Memory B cell (primary cell): ENCODE results near the gene HIBADH.
A peak's percentile ranks its signal among the peaks of the same experiment; 100 is the strongest.
"Not testable (repeated sequence)": the region's sequence is repeated elsewhere in the genome, so short reads cannot be mapped to it uniquely, and the experiment has no call there.

Experiments used
- ATAC-seq: fragments of 150-1000 bp; cut with Tn5 transposase; 2 replicates; pipeline ENCODE4 v1.10.0; 2021; ENCODE audit warnings: low read depth, mild to moderate bottlenecking, moderate library complexity
- DNase-seq, 2 donors: peaks; one replicate each; pipeline ENCODE4 v3.0.0; 2022; ENCODE audit warnings: low spot score in 2 of 2
- H3K27ac Mint-ChIP-seq: one replicate; pipeline ENCODE4 v1.8.0; 2022; ENCODE audit warnings: mild to moderate bottlenecking, moderate library complexity, mixed read lengths
- H3K27me3 Mint-ChIP-seq: one replicate; pipeline ENCODE4 v1.8.0; 2022; ENCODE audit warnings: mixed read lengths
- H3K36me3 Mint-ChIP-seq: one replicate; pipeline ENCODE4 v1.8.0; 2022; ENCODE audit warnings: mild to moderate bottlenecking, mixed read lengths
- H3K4me1 Mint-ChIP-seq: one replicate; pipeline ENCODE4 v1.8.0; 2022; ENCODE audit warnings: mixed read lengths
- H3K4me3 Mint-ChIP-seq: one replicate; pipeline ENCODE4 v1.8.0; 2022; ENCODE audit warnings: mild to moderate bottlenecking, moderate library complexity, mixed read lengths
- H3K9me3 Mint-ChIP-seq: one replicate; pipeline ENCODE4 v1.8.0; 2022; ENCODE audit warnings: mixed read lengths

Gene HIBADH

DNA sequence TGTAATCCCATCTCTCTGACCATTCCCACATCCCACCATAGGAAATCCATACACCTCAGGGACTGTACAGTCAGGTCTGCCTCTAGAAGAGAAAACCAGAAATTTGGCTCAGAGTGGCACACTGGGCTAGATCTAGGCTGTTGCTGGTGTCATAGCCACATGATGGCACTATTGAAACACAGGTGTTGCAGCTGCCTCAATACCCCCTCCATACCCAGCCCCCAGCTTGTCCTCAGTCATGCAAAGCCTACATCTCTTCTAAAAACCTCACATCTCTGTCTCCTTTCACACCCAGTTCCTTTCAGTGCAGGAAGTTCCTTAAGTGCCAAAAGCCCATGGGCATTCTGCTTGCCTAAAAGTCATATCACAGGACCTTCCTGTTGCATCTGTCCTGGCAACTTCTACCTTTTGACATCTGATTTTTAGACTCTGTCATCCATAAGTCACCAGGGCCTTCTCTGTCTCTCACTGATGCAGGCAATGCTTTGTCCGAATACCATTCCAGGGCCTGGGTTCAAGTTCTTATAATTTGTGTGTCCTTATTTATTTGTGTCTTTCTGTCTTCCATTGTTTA, 27.0 kb upstream of the HIBADH start:
- DNase-seq, result no peak
- peaks cover 3% of the 10 kb centered on the region for H3K36me3 Mint-ChIP-seq
- H3K27me3 Mint-ChIP-seq, result no peaks in the 10 kb centered on the region
- peak overlapping the region; percentile 15 for H3K27ac Mint-ChIP-seq
- peak; percentile 73 for ATAC-seq
- peaks cover 10% of the 10 kb centered on the region for H3K4me1 Mint-ChIP-seq
- no peaks in the 10 kb centered on the region for H3K9me3 Mint-ChIP-seq
- no peak overlapping the region for H3K4me3 Mint-ChIP-seq

DNA sequence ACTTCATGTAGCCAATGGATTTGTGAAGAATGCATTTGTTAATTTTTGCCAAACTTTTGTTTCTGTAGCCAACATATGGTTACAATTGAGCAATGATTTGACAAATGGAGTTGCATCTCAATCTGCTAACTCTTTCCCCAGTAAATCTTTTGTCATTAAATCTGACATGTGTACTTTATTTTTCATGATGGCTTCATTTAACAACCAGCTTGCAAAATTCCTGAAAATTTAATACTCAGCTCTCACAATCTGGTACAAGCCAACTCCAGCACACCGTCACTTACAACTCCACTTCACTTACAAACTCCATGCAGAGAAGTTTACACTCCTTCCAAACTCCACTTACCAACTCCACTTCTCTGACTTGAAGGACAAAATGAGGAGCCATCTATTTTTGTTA, 26.5 kb upstream of the HIBADH start:
- ATAC-seq (no peak), DNase-seq (no peak)
- Mint-ChIP-seq H3K4me3 (no peak overlapping the region), H3K27ac (peak overlapping the region; percentile 15), H3K4me1 (peaks cover 10% of the 10 kb centered on the region), H3K9me3 (no peaks in the 10 kb centered on the region), H3K27me3 (peaks cover 2% of the 10 kb centered on the region), H3K36me3 (peaks cover 3% of the 10 kb centered on the region)

DNA sequence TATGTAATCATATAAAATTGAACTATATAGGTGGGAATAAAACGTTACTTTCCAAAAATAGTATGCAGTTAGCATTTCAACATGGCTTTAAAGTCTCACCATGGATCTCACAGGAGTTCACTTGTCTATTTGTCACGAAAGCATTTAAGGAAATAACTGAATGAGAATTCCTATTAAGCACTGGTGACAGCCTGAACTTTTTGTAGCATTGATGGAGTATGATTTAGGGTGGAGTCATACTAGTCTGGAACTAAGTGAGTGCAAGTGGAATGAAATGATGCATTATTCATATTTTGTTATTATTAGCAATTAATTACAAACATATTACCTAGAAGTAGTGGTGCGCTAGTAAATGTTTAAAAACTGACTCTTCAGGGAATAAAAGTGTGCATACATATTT, 26.0 kb upstream of the HIBADH start:
- Mint-ChIP-seq H3K27me3 (peaks cover 2% of the 10 kb centered on the region), H3K4me3 (no peak overlapping the region), H3K36me3 (peaks cover 3% of the 10 kb centered on the region), H3K9me3 (no peaks in the 10 kb centered on the region), H3K4me1 (peaks cover 10% of the 10 kb centered on the region), H3K27ac (no peak overlapping the region)
- no peak for DNase-seq
- ATAC-seq, result no peak

DNA sequence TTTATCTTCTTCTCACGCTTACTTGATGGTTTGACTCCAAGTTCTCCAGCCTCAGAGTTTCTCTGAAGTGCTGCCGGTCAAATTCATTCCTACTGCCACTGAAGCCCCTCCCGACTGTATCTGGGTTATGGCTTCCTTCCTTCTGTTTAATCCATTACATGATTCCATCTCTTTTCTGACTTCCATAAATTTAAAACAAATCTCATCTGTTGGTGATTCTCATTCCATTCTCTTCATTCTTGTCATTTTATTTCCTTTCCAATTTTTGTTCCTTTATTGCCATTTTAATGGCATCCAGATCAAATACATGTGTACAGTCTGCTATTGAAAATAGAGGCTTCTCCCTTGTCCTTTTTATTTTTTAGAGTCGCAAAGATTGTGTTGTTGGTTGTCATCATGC, 25.4 kb upstream of the HIBADH start:
- Mint-ChIP-seq H3K9me3 (no peaks in the 10 kb centered on the region), H3K4me1 (peaks cover 10% of the 10 kb centered on the region), H3K36me3 (peaks cover 3% of the 10 kb centered on the region), H3K27ac (no peak overlapping the region), H3K4me3 (no peak overlapping the region), H3K27me3 (peaks cover 2% of the 10 kb centered on the region)
- DNase-seq, result no peak
- ATAC-seq, result no peak

DNA sequence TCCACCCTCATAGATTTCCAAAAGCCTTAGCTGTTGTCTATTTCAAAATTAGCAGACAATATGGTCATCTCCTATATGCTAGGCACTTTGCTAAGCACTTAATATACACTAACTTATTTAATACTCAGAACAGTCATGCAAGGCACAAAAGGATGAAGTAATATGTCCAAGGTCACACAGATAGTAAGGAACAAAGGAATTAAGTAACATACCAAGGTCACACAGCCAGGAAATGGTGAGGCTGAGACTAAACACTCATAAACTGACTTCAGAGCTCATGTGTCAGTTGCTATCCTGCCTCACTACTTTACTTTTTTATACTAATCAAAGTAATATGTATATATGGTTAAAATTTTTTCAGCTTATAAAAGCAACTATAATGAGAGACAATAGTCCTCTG, 23.6 kb upstream of the HIBADH start:
- Mint-ChIP-seq H3K4me1 (peaks cover 10% of the 10 kb centered on the region), H3K9me3 (no peaks in the 10 kb centered on the region), H3K27me3 (peaks cover 2% of the 10 kb centered on the region), H3K4me3 (no peak overlapping the region), H3K27ac (no peak overlapping the region), H3K36me3 (peaks cover 3% of the 10 kb centered on the region)
- no peak for DNase-seq
- no peak for ATAC-seq

DNA sequence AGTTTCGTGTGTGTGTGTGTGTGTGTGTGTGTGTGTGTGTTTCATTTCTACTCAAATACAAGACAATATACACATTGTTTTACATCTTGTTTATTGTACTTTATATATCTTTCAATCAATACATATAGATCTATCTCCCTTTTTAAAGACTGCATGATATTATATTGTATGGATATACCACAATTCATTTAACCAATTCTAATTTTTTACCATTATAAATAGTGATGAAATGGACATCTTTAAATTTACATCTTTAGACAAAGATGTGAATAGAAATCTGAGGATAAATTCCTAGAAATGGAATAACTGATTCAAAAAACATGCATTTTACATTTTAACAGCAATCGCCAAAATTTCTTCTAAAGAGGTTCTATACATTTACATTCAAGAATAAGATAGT, 23.2 kb upstream of the HIBADH start:
- Mint-ChIP-seq H3K27me3 (peaks cover 2% of the 10 kb centered on the region), H3K4me3 (no peak overlapping the region), H3K27ac (no peak overlapping the region), H3K9me3 (no peaks in the 10 kb centered on the region), H3K4me1 (peaks cover 10% of the 10 kb centered on the region), H3K36me3 (peaks cover 3% of the 10 kb centered on the region)
- DNase-seq (no peak), ATAC-seq (no peak)

DNA sequence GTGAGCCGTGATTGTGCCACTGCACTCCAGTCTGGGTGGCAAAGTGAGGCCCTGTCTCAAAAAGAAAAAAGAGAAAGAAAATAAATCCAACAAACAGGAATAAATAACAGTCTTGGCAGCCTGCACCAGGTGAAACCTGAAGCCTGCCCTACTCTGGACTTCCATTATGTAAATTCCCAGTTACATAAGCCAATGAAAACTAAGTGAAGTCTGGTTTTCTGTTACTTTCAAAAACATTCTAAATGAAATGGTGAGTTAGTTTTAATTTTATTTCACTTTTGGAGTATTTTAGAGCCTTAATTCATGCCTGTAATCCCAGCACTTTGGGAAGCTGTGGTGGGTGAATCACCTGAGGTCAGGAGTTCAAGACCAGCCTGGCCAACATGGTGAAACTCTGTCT, 22.5 kb upstream of the HIBADH start:
- DNase-seq (no peak), ATAC-seq (no peak)
- no peak overlapping the region for H3K27ac Mint-ChIP-seq
- H3K36me3 Mint-ChIP-seq, result peaks cover 3% of the 10 kb centered on the region
- H3K4me3 Mint-ChIP-seq, result no peak overlapping the region
- H3K4me1 Mint-ChIP-seq, result peaks cover 9% of the 10 kb centered on the region
- H3K9me3 Mint-ChIP-seq, result no peaks in the 10 kb centered on the region
- peaks cover 2% of the 10 kb centered on the region for H3K27me3 Mint-ChIP-seq

DNA sequence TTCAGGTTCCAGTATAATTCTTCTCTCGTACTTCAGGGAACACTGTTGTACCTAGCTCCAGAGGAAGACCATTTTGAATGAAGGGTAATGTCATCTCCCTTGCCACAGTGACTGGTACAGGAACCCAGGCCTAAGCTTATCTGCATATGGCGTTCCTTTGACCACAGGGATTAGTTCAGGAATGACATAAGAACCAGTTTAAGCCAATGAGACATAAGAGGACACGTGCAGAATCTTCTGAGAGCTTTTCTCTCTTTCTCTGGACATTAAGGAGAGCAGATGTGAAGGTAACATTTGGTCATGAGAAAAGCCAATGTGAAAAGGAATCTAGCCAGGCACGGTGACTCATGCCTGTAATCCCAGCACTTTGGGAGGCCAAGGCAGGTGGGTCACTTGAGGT, 21.8 kb upstream of the HIBADH start:
- ATAC-seq, result no peak
- peaks cover 2% of the 10 kb centered on the region for H3K4me1 Mint-ChIP-seq
- H3K27ac Mint-ChIP-seq, result no peak overlapping the region
- no peaks in the 10 kb centered on the region for H3K9me3 Mint-ChIP-seq
- peaks cover 3% of the 10 kb centered on the region for H3K36me3 Mint-ChIP-seq
- no peak for DNase-seq
- peaks cover 2% of the 10 kb centered on the region for H3K27me3 Mint-ChIP-seq
- H3K4me3 Mint-ChIP-seq, result no peak overlapping the region

DNA sequence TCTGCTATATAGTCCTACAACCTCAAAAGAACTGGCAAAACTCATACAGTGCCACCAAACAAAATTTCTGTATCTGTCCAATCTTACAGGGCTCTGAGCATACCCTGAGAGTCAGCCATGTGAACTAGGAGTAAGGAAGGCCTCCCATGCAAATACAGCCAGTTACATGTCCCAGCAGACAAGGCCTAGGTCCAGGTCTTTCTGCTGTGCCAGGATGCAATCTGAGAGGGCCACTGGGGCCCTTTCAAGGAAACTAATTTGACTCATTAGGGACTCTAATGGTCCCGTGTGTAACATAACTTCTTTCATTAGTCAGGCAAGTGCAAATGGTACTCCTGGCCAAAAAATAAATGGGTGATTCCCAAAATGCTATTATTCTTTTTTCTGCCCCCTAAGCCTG, 17.9 kb upstream of the HIBADH start:
- Mint-ChIP-seq H3K27ac (no peak overlapping the region), H3K4me3 (no peak overlapping the region), H3K27me3 (peaks cover 2% of the 10 kb centered on the region), H3K9me3 (no peaks in the 10 kb centered on the region), H3K4me1 (no peaks in the 10 kb centered on the region), H3K36me3 (no peaks in the 10 kb centered on the region)
- DNase-seq (no peak), ATAC-seq (no peak)

DNA sequence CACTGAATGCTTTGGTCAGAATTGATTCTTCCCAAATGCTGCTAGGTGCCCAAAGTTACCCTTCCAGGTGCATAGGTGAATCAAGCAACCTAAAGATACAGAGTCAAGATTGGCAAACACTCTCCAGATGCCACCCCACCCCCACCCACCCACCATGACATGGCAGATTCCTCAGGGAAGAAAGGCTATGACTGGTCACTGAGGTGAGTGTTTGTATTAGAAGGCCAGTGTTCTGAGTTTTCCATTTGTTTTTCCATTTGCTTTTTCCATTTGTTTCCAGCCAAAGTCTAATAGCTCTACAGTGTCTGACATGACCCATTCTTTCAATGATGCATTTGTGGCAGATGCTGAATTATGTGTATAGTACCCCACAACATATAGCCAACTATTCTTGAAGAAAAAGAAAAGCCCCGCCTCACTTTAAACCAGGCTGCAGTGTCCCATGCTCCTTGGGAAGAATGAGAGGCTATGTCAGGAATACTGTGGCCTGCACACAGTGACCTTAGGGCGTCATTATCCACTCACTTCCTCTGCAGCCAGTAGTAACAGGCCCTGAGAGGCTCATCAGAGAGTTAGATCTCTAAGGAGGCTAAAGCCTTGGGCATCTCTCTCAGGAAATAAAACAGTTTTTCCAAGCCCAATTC, 16.1 kb upstream of the HIBADH start:
- no peaks in the 10 kb centered on the region for H3K9me3 Mint-ChIP-seq
- H3K36me3 Mint-ChIP-seq, result no peaks in the 10 kb centered on the region
- H3K27ac Mint-ChIP-seq, result no peak overlapping the region
- no peaks in the 10 kb centered on the region for H3K4me1 Mint-ChIP-seq
- H3K27me3 Mint-ChIP-seq, result no peaks in the 10 kb centered on the region
- DNase-seq (no peak), ATAC-seq (no peak)
- no peak overlapping the region for H3K4me3 Mint-ChIP-seq

DNA sequence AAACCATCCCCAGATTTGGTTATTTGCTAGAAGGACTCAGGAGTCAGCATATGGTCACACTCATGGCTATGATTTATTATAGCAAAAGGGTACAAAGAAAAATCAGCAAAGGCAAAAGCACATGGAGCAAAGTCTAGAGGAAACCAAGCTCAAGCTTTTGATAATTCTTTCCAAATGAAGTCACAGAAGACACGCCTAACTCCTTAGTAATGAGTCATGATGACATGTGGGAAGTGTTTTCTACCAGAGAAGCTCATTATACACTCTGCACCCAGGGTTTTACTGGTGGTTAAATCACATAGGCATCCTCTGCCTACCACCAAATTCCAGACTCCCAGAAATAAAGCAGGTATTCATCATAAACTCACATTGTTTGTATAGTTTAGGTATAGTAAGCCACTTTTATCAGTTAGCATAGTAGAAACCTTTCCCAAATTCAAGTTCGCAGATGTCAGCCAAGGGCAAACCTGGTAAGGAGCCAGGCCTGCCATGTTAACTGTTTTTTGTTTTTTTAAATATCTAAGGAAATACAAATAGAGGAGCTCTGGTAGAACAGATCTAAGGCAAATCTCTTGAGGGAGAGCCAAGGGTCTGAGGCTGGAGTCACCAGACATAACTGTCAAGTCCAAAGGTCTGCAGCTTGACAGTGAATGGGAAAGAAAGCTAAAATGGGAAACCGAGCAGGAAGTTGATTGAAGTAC, 15.4 kb upstream of the HIBADH start:
- DNase-seq, result no peak
- ATAC-seq, result no peak
- H3K27me3 Mint-ChIP-seq, result no peaks in the 10 kb centered on the region
- H3K9me3 Mint-ChIP-seq, result no peaks in the 10 kb centered on the region
- no peak overlapping the region for H3K4me3 Mint-ChIP-seq
- H3K4me1 Mint-ChIP-seq, result no peaks in the 10 kb centered on the region
- H3K36me3 Mint-ChIP-seq, result no peaks in the 10 kb centered on the region
- no peak overlapping the region for H3K27ac Mint-ChIP-seq

DNA sequence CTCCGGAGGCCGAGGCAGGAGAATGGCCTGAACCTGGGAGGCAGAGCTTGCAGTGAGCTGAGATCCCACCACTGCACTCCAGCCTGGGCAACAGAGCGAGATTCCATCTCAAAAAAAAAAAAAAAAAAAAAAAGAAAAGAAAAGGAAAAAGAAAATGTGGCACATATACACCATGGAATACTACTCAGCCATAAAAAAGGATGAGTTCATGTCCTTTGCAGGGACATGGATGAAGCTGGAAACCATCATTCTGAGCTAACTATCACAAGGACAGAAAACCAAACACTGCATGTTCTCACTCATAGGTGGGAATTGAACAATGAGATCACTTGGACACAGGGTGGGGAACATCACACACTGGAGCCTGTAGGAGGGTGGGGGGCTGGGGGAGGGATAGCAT, 11.4 kb upstream of the HIBADH start:
- not testable (repeated sequence) for H3K4me1 Mint-ChIP-seq, H3K36me3 Mint-ChIP-seq, H3K27ac Mint-ChIP-seq, H3K27me3 Mint-ChIP-seq, H3K9me3 Mint-ChIP-seq, ATAC-seq, DNase-seq, H3K4me3 Mint-ChIP-seq

DNA sequence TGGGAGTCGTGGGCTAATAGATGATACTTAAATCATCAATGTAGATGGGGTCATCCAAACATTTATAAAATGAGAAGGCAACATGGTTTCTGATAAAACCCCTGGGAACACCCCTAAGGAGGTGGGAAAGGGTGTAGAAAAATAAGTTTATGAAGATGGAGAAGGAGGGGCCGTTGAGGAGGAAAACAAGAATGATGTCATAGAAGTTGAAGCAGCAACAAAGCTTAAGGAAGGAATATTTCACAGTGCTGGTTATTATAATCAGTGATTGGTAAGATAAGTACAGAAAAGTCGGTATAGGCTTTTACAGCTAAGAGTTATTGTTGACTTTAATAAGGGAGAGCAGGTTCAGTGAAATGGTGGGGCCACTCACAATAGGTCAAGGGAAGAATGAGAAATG, 9.0 kb upstream of the HIBADH start:
- H3K27me3 Mint-ChIP-seq, result peaks cover 4% of the 10 kb centered on the region
- H3K36me3 Mint-ChIP-seq, result no peaks in the 10 kb centered on the region
- no peak for ATAC-seq
- no peak overlapping the region for H3K27ac Mint-ChIP-seq
- no peak overlapping the region for H3K4me3 Mint-ChIP-seq
- H3K4me1 Mint-ChIP-seq, result no peaks in the 10 kb centered on the region
- DNase-seq, result no peak
- no peaks in the 10 kb centered on the region for H3K9me3 Mint-ChIP-seq

DNA sequence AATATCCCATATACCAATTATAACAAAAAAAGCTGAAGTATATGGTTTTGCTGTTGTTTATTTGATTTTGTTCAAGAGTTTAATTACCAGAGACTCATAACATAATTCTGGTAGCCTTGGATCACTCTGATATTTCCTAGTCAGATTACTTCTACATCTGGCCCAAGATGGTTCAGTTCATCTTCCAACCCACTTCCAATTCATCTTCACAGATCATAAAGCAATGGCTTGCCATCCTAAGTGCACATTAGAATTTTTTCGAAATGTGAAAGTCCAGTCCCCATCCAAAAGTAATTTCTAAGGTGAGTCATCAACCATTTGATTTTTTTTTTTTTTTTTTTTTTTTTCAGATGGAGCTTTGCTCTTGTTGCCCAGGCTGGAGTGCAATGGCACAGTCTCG, 8.0 kb upstream of the HIBADH start:
- Mint-ChIP-seq H3K27ac (no peak overlapping the region), H3K9me3 (no peaks in the 10 kb centered on the region), H3K27me3 (peaks cover 4% of the 10 kb centered on the region), H3K4me3 (no peak overlapping the region), H3K4me1 (no peaks in the 10 kb centered on the region), H3K36me3 (no peaks in the 10 kb centered on the region)
- DNase-seq, result no peak
- ATAC-seq, result no peak

DNA sequence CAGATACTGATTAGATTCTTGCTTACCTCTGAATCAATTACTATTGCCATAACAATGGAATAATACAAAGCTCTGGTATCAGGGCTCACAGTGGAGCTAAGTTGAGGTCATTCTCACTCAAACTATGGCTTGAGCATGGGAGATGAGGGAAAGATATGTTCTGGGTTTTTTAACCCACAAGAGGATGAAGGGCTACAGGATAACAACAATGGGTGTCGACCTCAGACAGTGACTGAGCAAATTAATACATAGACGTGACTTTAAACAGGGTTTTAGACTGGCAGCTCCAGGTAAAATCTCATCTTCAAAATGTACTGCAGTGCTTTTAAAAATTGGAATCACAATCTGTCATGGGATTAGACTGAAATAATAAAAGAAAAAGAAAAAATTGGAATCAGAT, 7.5 kb upstream of the HIBADH start:
- Mint-ChIP-seq H3K4me1 (no peaks in the 10 kb centered on the region), H3K36me3 (no peaks in the 10 kb centered on the region), H3K27me3 (peaks cover 4% of the 10 kb centered on the region), H3K9me3 (no peaks in the 10 kb centered on the region), H3K27ac (no peak overlapping the region), H3K4me3 (no peak overlapping the region)
- DNase-seq (no peak), ATAC-seq (no peak)
